Sigmoid colon (tissue), 7 donors: ENCODE measurements around the gene NABP2. TPM values are rescaled to one million over a fixed set of nuclear protein-coding genes. Genes with fewer than 3 reads are reported as not detected.

Source experiments
- DNase-seq: peaks from one replicate; pipeline ENCODE4 v3.0.0-alpha.2; 2019
- H3K27ac ChIP-seq, 4 donors: fragments of 200-600 bp; sonication (generic); one replicate each; pipeline ENCODE4 v1.5.1; 2016 to 2019; ENCODE audit warnings: mild to moderate bottlenecking in 1 of 4
- H3K27me3 ChIP-seq, 3 donors: fragments of 200-600 bp; sonication (generic); one replicate each; pipeline ENCODE4 v1.5.1; 2019; ENCODE audit warnings: mild to moderate bottlenecking in 1 of 3
- H3K36me3 ChIP-seq, 4 donors: fragments of 200-600 bp; sonication (generic); one replicate each; pipeline ENCODE4 v1.5.1; 2016 to 2019
- H3K4me1 ChIP-seq, 4 donors: fragments of 200-600 bp; sonication (generic); one replicate each; pipeline ENCODE4 v1.5.1; 2017 to 2019
- H3K4me3 ChIP-seq, 4 donors: fragments of 200-600 bp; sonication (generic); one replicate each; pipeline ENCODE4 v1.5.1; 2017 to 2019; ENCODE audit warnings: mild to moderate bottlenecking in 2 of 4, moderate library complexity in 1 of 4
- H3K9me3 ChIP-seq, 4 donors: fragments of 200-600 bp in 3 of 4; sonication (generic) in 3 of 4; one replicate each; pipeline versions ENCODE4 v1.5.1 to v1.6.1; 2013 to 2019
- EP300 ChIP-seq, 4 donors: sonication (generic); formaldehyde crosslinking; IDR thresholded peaks; one replicate each; pipeline ENCODE4 v1.6.1; 2017; ENCODE audit warnings: antibody characterized with exemption in 4 of 4
- POLR2A ChIP-seq, 2 donors: fragments of 450-650 bp; IDR thresholded peaks; one replicate each; pipeline ENCODE4 v1.6.1; 2016; ENCODE audit warnings: antibody characterized with exemption in 2 of 2, mild to moderate bottlenecking in 2 of 2, moderate library complexity in 2 of 2
- POLR2AphosphoS5 ChIP-seq, 4 donors: sonication (generic); formaldehyde crosslinking; IDR thresholded peaks; one replicate each; pipeline ENCODE4 v1.6.1; 2017; ENCODE audit warnings: antibody characterized with exemption in 4 of 4
- WGBS, 2 donors: extraction: QIAGEN DNeasy Blood & Tissue Kit; methylation state at CpG; one replicate each; pipeline ENCODE4 v1.1.7; 2013; 5-methylcytosine and 5-hydroxymethylcytosine counted together
- intact Hi-C: fragments of 100-400 bp; cut with DNase I; formaldehyde crosslinking; loops from one replicate; pipeline ENCODE4 v1.15.1; 2023
- polyA plus RNA-seq, 3 donors: library from polyadenylated mRNA; stranded (reverse); fragments of 200-250 nt; gene quantifications; one replicate each; pipeline ENCODE4 v1.2.3, GENCODE V29; 2013
- total RNA-seq, 4 donors: library from RNA; depleted of rRNA; stranded (reverse); fragments of >200 nt; gene quantifications; one replicate each; pipeline ENCODE4 v1.1.0, GENCODE V29; 2016
- TF ChIP-seq, protein P1 (sequence below), 4 experiments: fragments of 450-650 bp in 3 of 4; fragments of 200-600 bp in 1 of 4; IDR thresholded peaks; one replicate each; pipeline ENCODE4 v1.5.1; 2016 to 2019; ENCODE audit warnings: antibody characterized with exemption in 4 of 4, mild to moderate bottlenecking in 3 of 4, moderate library complexity in 2 of 4
- donor health status: healthy with polysubstance abuse.
- donor health status: Bipolar disorder and iron deficiency.
- donor health status: healthy.

Gene NABP2
- total and polyA plus RNA-seq, 7 donors = 17.2 to 43.7 (median 32.6) TPM

- H3K27ac ChIP-seq = no peak overlapping the region
- 16 to 62% methylated on average over 8 of the region's 8 CpGs for WGBS, 2 donors
- H3K27me3 ChIP-seq = no peaks in the 10 kb centered on the region
- H3K9me3 ChIP-seq = no peaks in the 10 kb centered on the region
- intact Hi-C loops = no loop called here
- H3K4me1 ChIP-seq = no peaks in the 10 kb centered on the region
- TF ChIP-seq POLR2A (IDR thresholded peaks at IDR 0.05) (no peak), POLR2AphosphoS5 (IDR thresholded peaks at IDR 0.05) (no peak), EP300 (IDR thresholded peaks at IDR 0.05) (no peak)
- TF ChIP-seq, protein P1, sequence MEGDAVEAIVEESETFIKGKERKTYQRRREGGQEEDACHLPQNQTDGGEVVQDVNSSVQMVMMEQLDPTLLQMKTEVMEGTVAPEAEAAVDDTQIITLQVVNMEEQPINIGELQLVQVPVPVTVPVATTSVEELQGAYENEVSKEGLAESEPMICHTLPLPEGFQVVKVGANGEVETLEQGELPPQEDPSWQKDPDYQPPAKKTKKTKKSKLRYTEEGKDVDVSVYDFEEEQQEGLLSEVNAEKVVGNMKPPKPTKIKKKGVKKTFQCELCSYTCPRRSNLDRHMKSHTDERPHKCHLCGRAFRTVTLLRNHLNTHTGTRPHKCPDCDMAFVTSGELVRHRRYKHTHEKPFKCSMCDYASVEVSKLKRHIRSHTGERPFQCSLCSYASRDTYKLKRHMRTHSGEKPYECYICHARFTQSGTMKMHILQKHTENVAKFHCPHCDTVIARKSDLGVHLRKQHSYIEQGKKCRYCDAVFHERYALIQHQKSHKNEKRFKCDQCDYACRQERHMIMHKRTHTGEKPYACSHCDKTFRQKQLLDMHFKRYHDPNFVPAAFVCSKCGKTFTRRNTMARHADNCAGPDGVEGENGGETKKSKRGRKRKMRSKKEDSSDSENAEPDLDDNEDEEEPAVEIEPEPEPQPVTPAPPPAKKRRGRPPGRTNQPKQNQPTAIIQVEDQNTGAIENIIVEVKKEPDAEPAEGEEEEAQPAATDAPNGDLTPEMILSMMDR (IDR thresholded peaks at IDR 0.05) = no peak
- peaks cover 0 to 29% (median 0%) of the 10 kb centered on the region in 4 donors for H3K36me3 ChIP-seq
- no peak for DNase-seq
- H3K4me3 ChIP-seq = no peak overlapping the region
These were observed 6.5 kb downstream of the NABP2 start for GRCh38 chr12:56230432-56231183.

DNA sequence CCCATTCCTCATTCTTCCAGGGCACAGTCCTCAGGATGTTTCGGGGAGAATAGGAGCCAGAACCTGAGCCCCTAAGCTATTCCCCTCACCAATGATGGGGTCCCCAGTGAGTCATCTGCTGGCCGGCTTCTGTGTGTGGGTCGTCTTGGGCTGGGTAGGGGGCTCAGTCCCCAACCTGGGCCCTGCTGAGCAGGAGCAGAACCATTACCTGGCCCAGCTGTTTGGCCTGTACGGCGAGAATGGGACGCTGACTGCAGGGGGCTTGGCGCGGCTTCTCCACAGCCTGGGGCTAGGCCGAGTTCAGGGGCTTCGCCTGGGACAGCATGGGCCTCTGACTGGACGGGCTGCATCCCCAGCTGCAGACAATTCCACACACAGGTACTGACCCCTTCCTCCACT is 7.0 kb downstream of the NABP2 start:
- TF ChIP-seq EP300 (IDR thresholded peaks at IDR 0.05) = no peak
- no peak for TF ChIP-seq POLR2A (IDR thresholded peaks at IDR 0.05)
- no peak for TF ChIP-seq POLR2AphosphoS5 (IDR thresholded peaks at IDR 0.05)
- TF ChIP-seq, protein P1 (IDR thresholded peaks at IDR 0.05) = no peak
- no peaks in the 10 kb centered on the region for H3K9me3 ChIP-seq
- H3K4me3 ChIP-seq = no peak overlapping the region
- no peak overlapping the region for H3K27ac ChIP-seq
- H3K4me1 ChIP-seq = no peaks in the 10 kb centered on the region
- H3K27me3 ChIP-seq = no peaks in the 10 kb centered on the region
- intact Hi-C loops = no loop called here
- no peak for DNase-seq
- peaks cover 0 to 28% (median 0%) of the 10 kb centered on the region in 4 donors for H3K36me3 ChIP-seq
- WGBS, 2 donors = 16 to 70% methylated on average over 11 of the region's 11 CpGs

DNA sequence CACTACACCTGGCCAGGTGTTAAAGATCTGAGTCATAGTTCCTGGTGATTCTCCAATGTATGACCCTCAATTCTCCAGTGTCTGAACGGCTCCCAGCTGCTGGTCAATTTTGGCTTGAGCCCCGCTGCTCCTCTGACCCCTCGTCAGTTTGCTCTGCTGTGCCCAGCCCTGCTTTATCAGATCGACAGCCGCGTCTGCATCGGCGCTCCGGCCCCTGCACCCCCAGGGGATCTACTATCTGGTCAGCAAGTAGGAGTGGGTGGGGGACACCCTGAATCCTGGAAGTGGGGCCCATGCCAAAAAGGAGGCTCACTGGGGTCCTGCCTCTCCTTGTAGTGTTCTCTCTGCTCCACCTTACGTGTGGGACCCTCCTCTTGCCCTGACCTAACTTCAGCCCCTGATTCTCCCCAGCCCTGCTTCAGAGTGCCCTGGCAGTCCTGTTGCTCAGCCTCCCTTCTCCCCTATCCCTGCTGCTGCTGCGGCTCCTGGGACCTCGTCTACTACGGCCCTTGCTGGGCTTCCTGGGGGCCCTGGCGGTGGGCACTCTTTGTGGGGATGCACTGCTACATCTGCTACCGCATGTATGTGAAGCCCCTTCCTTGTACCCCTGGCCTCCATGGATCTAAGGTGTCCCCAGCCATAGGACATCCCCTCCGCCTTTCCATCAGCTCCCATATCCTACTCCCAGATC is 10.7 kb downstream of the NABP2 start:
- Histone ChIP-seq H3K27me3 (no peaks in the 10 kb centered on the region), H3K9me3 (no peaks in the 10 kb centered on the region), H3K4me3 (no peak overlapping the region), H3K4me1 (no peaks in the 10 kb centered on the region), H3K36me3 (peaks cover 4 to 32% (median 6%) of the 10 kb centered on the region in 4 donors), H3K27ac (no peak overlapping the region)
- DNase-seq = no peak
- intact Hi-C loops = no loop called here
- TF ChIP-seq POLR2AphosphoS5 (IDR thresholded peaks at IDR 0.05) (no peak), POLR2A (IDR thresholded peaks at IDR 0.05) (no peak), EP300 (IDR thresholded peaks at IDR 0.05) (no peak)
- TF ChIP-seq, protein P1 (IDR thresholded peaks at IDR 0.05) = no peak
- 86 to 88% methylated on average over 16 of the region's 16 CpGs for WGBS, 2 donors

GRCh38 chr12:56236091-56236490 is 11.9 kb downstream of the NABP2 start:
- no peak overlapping the region for H3K27ac ChIP-seq
- no peaks in the 10 kb centered on the region for H3K27me3 ChIP-seq
- intact Hi-C loops = no loop called here
- no peaks in the 10 kb centered on the region for H3K9me3 ChIP-seq
- no peak for DNase-seq
- WGBS, 2 donors = 97% methylated on average over 6 of the region's 6 CpGs
- no peaks in the 10 kb centered on the region for H3K4me1 ChIP-seq
- H3K4me3 ChIP-seq = no peak overlapping the region
- TF ChIP-seq EP300 (IDR thresholded peaks at IDR 0.05) (no peak), POLR2AphosphoS5 (IDR thresholded peaks at IDR 0.05) (no peak)
- TF ChIP-seq, protein P1 (IDR thresholded peaks at IDR 0.05) = no peak
- peaks cover 8 to 43% (median 14%) of the 10 kb centered on the region in 4 donors for H3K36me3 ChIP-seq
